Fibroblast of gingiva (primary cell): Measurements from ENCODE around the gene RAD21L1.
A peak's percentile ranks its signal among the peaks of the same experiment; 100 is the strongest.
"Not testable (repeated sequence)": the region's sequence is repeated elsewhere in the genome, so short reads cannot be mapped to it uniquely, and the experiment has no call there.

Experiments
- DNase-seq: peaks from one replicate; pipeline ENCODE4 v3.0.0-alpha.2; 2011; ENCODE audit warnings: low read depth

The RAD21L1 gene

GRCh38 chr20:1229541-1229940 is 3.7 kb downstream of the RAD21L1 start:
- no peak for DNase-seq

GRCh38 chr20:1232286-1233111 is 6.7 kb downstream of the RAD21L1 start:
- DNase-seq = no peak

GRCh38 chr20:1240549-1240948 is 14.7 kb downstream of the RAD21L1 start:
- no peak for DNase-seq

- DNase-seq = no peak
Measured at GRCh38 chr20:1241456-1241855, 15.6 kb downstream of the RAD21L1 start.

- DNase-seq = no peak
Measured at GRCh38 chr20:1242099-1242498, 16.3 kb downstream of the RAD21L1 start.

- peak; percentile 34 for DNase-seq
Measured at GRCh38 chr20:1242530-1242929, 16.7 kb downstream of the RAD21L1 start.

GRCh38 chr20:1245578-1245977 is 19.7 kb downstream of the RAD21L1 start:
- DNase-seq = no peak

GRCh38 chr20:1247689-1248088 is 21.8 kb downstream of the RAD21L1 start:
- DNase-seq = no peak

GRCh38 chr20:1250282-1250681 is 24.4 kb downstream of the RAD21L1 start:
- DNase-seq = not testable (repeated sequence)

- DNase-seq = no peak
Measured at GRCh38 chr20:1252416-1252815, 26.6 kb downstream of the RAD21L1 start.

GRCh38 chr20:1254254-1254653 is 28.4 kb downstream of the RAD21L1 start:
- DNase-seq = no peak

- DNase-seq = no peak
Measured at GRCh38 chr20:1255675-1256074, 29.8 kb downstream of the RAD21L1 start.

GRCh38 chr20:1263853-1264252 is 38.0 kb downstream of the RAD21L1 start:
- DNase-seq = peak; percentile 24

- DNase-seq = no peak
Measured at GRCh38 chr20:1264727-1265126, 38.9 kb downstream of the RAD21L1 start.

- no peak for DNase-seq
Measured at GRCh38 chr20:1265226-1265915, 39.5 kb downstream of the RAD21L1 start.

- no peak for DNase-seq
Measured at GRCh38 chr20:1265916-1266166, 40.0 kb downstream of the RAD21L1 start.

GRCh38 chr20:1266167-1266973 is 40.5 kb downstream of the RAD21L1 start, which contains the start of gene SNPH:
Gene SNPH (plus strand): TSS chr20:1266294. CDS start chr20:1296240, 29,946 bp downstream.
- peak; percentile 70 for DNase-seq

- DNase-seq = no peak
Measured at GRCh38 chr20:1267161-1267560, 41.3 kb downstream of the RAD21L1 start.

GRCh38 chr20:1267809-1268374 is 42.0 kb downstream of the RAD21L1 start:
- no peak for DNase-seq

- DNase-seq = no peak
Measured at GRCh38 chr20:1269235-1269634, 43.4 kb downstream of the RAD21L1 start.

- no peak for DNase-seq
Measured at GRCh38 chr20:1269850-1270249, 44.0 kb downstream of the RAD21L1 start.

- DNase-seq = no peak
Measured at GRCh38 chr20:1272368-1273100, 46.7 kb downstream of the RAD21L1 start.
